Mesendoderm (in vitro differentiated cells): ENCODE measurements around the gene ABO.
A peak's percentile ranks its signal among the peaks of the same experiment; 100 is the strongest.

Source experiments
- DNase-seq: peaks from one replicate; pipeline ENCODE4 v3.0.0; 2013
- H2AK5ac ChIP-seq: 2 replicates; pipeline ENCODE4 v1.6.1; 2013; ENCODE audit warnings: low read length, inconsistent platforms
- H2BK120ac ChIP-seq: 2 replicates; pipeline ENCODE4 v1.6.1; 2013; ENCODE audit warnings: low read depth, mild to moderate bottlenecking, low read length, moderate library complexity, mixed read lengths
- H2BK15ac ChIP-seq: replicated peaks from 2 replicates; pipeline ENCODE4 v1.6.1; 2013; ENCODE audit warnings: low read depth, mild to moderate bottlenecking, moderate library complexity
- H2BK5ac ChIP-seq: 2 replicates; pipeline ENCODE4 v1.6.1; 2013; ENCODE audit warnings: low read length, inconsistent platforms
- H3K18ac ChIP-seq: 2 replicates; pipeline ENCODE4 v1.6.1; 2013; ENCODE audit warnings: mild to moderate bottlenecking, low read length, mixed read lengths
- H3K23ac ChIP-seq: one replicate; pipeline ENCODE4 v1.6.1; 2013; ENCODE audit warnings: low read length
- H3K27ac ChIP-seq: 2 replicates; pipeline ENCODE4 v1.5.1; 2013; ENCODE audit warnings: low read depth, mild to moderate bottlenecking, inconsistent platforms, low read length, moderate library complexity
- H3K27me3 ChIP-seq: 2 replicates; pipeline ENCODE4 v1.6.1; 2013; ENCODE audit warnings: low read length, control low read depth, mild to moderate bottlenecking, inconsistent platforms; ENCODE audit not compliant: insufficient read depth, poor library complexity
- H3K36me3 ChIP-seq: 2 replicates; pipeline ENCODE4 v1.6.1; 2013; ENCODE audit warnings: low read length, inconsistent platforms; ENCODE audit not compliant: control insufficient read depth, insufficient read depth
- H3K4ac ChIP-seq: one replicate; pipeline ENCODE4 v1.6.1; 2013; ENCODE audit warnings: low read depth, mild to moderate bottlenecking, low read length, moderate library complexity
- H3K4me1 ChIP-seq: 2 replicates; pipeline ENCODE4 v1.6.1; 2013; ENCODE audit warnings: low read depth, low read length, inconsistent platforms; ENCODE audit not compliant: control insufficient read depth
- H3K4me2 ChIP-seq: 2 replicates; pipeline ENCODE4 v1.6.1; 2013; ENCODE audit warnings: low read length
- H3K4me3 ChIP-seq: 2 replicates; pipeline ENCODE4 v1.5.1; 2013; ENCODE audit warnings: mild to moderate bottlenecking, low read length
- H3K56ac ChIP-seq: one replicate; pipeline ENCODE4 v1.6.1; 2013; ENCODE audit warnings: low read length
- H3K79me1 ChIP-seq: 2 replicates; pipeline ENCODE4 v1.6.1; 2013; ENCODE audit warnings: low read length, inconsistent platforms
- H3K79me2 ChIP-seq: 2 replicates; pipeline ENCODE4 v1.6.1; 2013; ENCODE audit warnings: mild to moderate bottlenecking, low read length; ENCODE audit not compliant: control insufficient read depth, insufficient read depth
- H3K9ac ChIP-seq: 2 replicates; pipeline ENCODE4 v1.6.1; 2013; ENCODE audit warnings: low read length, inconsistent platforms
- H4K5ac ChIP-seq: one replicate; pipeline ENCODE4 v1.6.1; 2013; ENCODE audit warnings: low read length
- H4K8ac ChIP-seq: one replicate; pipeline ENCODE4 v1.6.1; 2013; ENCODE audit warnings: low read depth, mild to moderate bottlenecking, control low read depth, low read length, moderate library complexity
- WGBS: extraction: QIAGEN DNeasy Blood & Tissue Kit; methylation state at CpG from one replicate; pipeline ENCODE4 v1.1.7; 2013; ENCODE audit warnings: low lambda C conversion rate, missing lambda C conversion rate; ENCODE audit not compliant: insufficient coverage; ENCODE audit errors: extremely low coverage; 5-methylcytosine and 5-hydroxymethylcytosine counted together

ABO gene

DNA sequence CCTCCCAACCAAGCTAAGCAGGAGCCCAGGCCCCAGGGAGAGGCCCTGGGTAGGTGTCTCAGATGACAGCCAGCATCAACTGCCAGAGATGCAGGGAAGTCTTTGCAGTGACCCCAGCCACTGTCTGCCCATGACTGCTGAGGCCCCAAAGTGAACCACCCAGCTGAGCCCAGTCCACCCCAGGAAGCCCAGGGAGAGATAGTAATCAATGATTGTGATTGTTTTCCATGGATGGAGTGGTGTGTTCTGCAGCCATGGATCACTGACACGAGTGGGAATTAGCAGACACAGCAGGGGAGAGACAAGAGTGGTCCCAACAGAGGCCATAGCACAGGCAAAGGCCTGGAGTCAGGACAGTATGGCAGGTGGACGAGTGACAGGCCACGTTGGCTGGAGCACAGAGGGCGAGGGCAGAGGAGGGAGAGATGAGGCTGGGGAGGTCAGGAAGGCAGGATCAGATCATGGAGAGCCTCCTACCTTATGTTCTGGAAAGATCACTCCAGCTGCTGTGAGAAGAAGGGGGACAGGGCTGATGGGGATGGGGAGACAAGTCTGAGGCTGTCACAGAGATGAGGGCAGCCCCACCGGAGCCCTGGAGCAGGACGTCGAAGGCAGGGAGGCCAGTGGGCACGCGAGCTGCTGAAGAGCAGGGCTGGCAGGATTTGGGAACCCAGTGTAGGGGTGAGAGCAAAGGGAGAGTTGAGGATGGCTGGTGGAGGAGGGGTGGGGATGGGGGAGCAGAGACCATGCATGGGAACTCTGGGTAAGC lies 14.5 kb downstream of the ABO start:
- Histone ChIP-seq H3K9ac (no peak overlapping the region), H3K4ac (no peak overlapping the region), H3K36me3 (no peaks in the 10 kb centered on the region), H3K56ac (no peak overlapping the region), H4K8ac (no peak overlapping the region), H3K27me3 (no peaks in the 10 kb centered on the region), H3K4me1 (peaks cover 2% of the 10 kb centered on the region), H3K4me2 (no peak overlapping the region), H4K5ac (no peak overlapping the region), H2BK5ac (no peak overlapping the region), H2BK15ac (no peak overlapping the region), H3K23ac (no peak overlapping the region), H3K18ac (no peak overlapping the region), H2BK120ac (no peak overlapping the region), H3K79me1 (no peaks in the 10 kb centered on the region), H3K4me3 (no peak overlapping the region), H3K27ac (no peak overlapping the region), H2AK5ac (no peak overlapping the region), H3K79me2 (no peaks in the 10 kb centered on the region)
- WGBS, result no CpG with 5 or more reads among the region's 9 CpGs
- DNase-seq, result no peak

DNA sequence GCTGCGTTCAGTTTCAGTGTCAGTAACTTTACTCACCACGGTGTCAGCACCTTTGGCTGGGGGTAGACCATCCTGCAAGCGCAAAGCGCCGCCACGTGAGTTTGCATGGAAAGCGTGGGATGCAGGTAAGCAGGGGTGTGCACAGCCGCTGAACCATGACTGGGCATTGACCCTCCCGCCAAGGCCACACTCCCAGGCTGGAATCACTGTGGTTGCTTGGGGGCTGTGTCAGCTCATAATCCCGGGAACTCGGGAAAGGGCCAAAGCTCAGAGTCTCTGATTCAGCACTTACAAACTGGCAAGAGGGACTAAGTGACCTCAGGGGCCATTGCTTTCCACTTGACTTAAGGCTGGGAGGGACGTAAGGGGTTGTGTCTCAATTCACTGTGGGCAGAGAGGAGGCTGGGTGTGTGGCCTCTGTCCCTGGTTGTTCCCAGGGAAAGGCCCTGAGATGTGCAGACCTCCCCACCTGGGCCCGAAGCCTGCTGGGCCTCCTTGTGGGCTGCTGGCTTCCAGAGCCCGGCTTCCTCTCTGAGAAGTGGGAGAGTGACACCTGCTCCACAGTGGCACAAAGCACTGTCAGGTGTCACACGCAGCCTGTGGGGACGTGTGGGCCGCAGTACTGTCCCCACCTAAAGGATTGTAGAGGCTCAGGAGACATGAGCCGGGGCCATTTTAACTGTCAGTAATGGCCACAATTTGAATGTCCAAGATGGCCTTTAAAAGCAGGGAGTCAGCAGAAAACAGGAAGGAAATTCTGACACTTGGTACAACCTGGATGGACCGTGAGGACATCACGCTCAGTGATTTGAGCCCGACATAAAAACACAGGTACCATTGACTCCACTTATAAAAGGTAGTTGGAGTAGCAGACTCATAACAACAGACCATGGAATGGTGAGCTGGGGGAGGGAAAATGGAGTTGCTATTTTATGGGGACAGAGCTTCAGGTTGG lies 16.7 kb downstream of the ABO start:
- H4K5ac ChIP-seq, result no peak overlapping the region

DNA sequence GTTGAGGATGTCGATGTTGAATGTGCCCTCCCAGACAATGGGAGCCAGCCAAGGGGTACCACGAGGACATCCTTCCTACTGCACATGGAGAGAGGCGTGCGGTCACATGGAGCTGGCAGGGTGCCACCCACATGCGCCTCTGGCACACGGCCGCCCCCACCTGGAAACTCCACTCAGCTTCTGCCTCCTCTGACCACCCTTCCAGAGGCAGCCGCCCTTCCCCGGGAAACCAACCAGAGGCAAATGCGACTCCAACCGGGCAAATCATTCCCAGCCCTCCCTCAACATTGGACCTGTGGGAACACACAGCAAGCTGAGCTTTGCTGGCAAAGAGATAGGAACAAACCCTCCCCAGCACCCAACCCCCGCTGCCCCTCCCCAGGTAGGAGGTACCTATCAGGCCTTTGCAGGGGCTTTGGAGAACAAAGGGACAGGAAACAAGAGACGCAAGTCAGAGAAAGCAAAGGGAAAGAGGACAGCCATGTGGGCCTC lies 17.5 kb downstream of the ABO start:
- no peak overlapping the region for H2BK5ac ChIP-seq
- no CpG with 5 or more reads among the region's 13 CpGs for WGBS
- no peaks in the 10 kb centered on the region for H3K79me2 ChIP-seq
- H4K8ac ChIP-seq, result no peak overlapping the region
- peaks cover 2% of the 10 kb centered on the region for H3K4me1 ChIP-seq
- no peak overlapping the region for H4K5ac ChIP-seq
- no peak overlapping the region for H2BK120ac ChIP-seq
- no peaks in the 10 kb centered on the region for H3K79me1 ChIP-seq
- H3K4ac ChIP-seq, result no peak overlapping the region
- H3K56ac ChIP-seq, result no peak overlapping the region
- H3K18ac ChIP-seq, result no peak overlapping the region
- H3K27me3 ChIP-seq, result no peaks in the 10 kb centered on the region
- no peak overlapping the region for H3K4me3 ChIP-seq
- H3K23ac ChIP-seq, result no peak overlapping the region
- H2BK15ac ChIP-seq, result no peak overlapping the region
- H2AK5ac ChIP-seq, result no peak overlapping the region
- H3K36me3 ChIP-seq, result no peaks in the 10 kb centered on the region
- no peak overlapping the region for H3K9ac ChIP-seq
- DNase-seq, result peak; percentile 33
- H3K27ac ChIP-seq, result no peak overlapping the region
- H3K4me2 ChIP-seq, result no peak overlapping the region

More for the DNA sequence above, 16.7 kb downstream of the ABO start:
- H3K36me3 ChIP-seq, result no peaks in the 10 kb centered on the region
- H3K27me3 ChIP-seq, result no peaks in the 10 kb centered on the region
- no peak overlapping the region for H2BK5ac ChIP-seq
- H3K27ac ChIP-seq, result no peak overlapping the region
- H2AK5ac ChIP-seq, result no peak overlapping the region
- no peak overlapping the region for H3K23ac ChIP-seq
- H3K4me3 ChIP-seq, result no peak overlapping the region
- no peak overlapping the region for H4K8ac ChIP-seq
- H3K4me1 ChIP-seq, result peaks cover 2% of the 10 kb centered on the region
- DNase-seq, result no peak
- no peaks in the 10 kb centered on the region for H3K79me2 ChIP-seq
- H3K9ac ChIP-seq, result no peak overlapping the region
- no peak overlapping the region for H2BK120ac ChIP-seq
- no peaks in the 10 kb centered on the region for H3K79me1 ChIP-seq
- no peak overlapping the region for H2BK15ac ChIP-seq
- no CpG with 5 or more reads among the region's 21 CpGs for WGBS
- no peak overlapping the region for H3K4me2 ChIP-seq
- no peak overlapping the region for H3K4ac ChIP-seq
- no peak overlapping the region for H3K56ac ChIP-seq
- H3K18ac ChIP-seq, result no peak overlapping the region

DNA sequence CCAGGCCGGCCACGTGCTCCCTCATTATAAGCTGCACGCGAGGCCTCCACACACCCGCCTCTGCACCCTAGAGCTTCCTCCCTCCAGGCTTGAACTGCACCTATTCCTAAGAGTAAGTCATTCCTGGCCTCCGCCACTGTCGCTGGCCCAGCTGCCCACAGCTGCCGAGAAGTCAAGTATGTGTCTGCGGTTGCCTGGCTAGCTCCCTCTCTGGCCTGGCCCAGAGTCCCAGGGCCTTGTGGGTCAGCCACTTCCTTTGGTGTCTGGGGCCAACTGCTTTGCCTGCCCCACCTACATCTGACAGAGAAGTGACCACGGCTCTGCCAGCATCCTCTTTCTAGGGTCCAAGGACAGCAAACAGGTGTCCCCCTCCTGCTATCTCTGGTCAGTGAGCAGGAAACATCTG lies 18.3 kb downstream of the ABO start:
- H3K79me2 ChIP-seq, result no peaks in the 10 kb centered on the region
- no peak overlapping the region for H3K23ac ChIP-seq
- no peak overlapping the region for H2BK120ac ChIP-seq
- no peaks in the 10 kb centered on the region for H3K79me1 ChIP-seq
- H3K4me1 ChIP-seq, result peaks cover 2% of the 10 kb centered on the region
- H3K18ac ChIP-seq, result no peak overlapping the region
- no peak overlapping the region for H3K4me3 ChIP-seq
- H3K9ac ChIP-seq, result no peak overlapping the region
- no peak overlapping the region for H2BK15ac ChIP-seq
- H3K4ac ChIP-seq, result no peak overlapping the region
- H3K36me3 ChIP-seq, result no peaks in the 10 kb centered on the region
- H4K5ac ChIP-seq, result no peak overlapping the region
- H2BK5ac ChIP-seq, result no peak overlapping the region
- no peak for DNase-seq
- H3K27ac ChIP-seq, result no peak overlapping the region
- no peak overlapping the region for H3K56ac ChIP-seq
- H4K8ac ChIP-seq, result no peak overlapping the region
- WGBS, result no CpG with 5 or more reads among the region's 10 CpGs
- H3K27me3 ChIP-seq, result no peaks in the 10 kb centered on the region
- no peak overlapping the region for H3K4me2 ChIP-seq
- H2AK5ac ChIP-seq, result no peak overlapping the region

DNA sequence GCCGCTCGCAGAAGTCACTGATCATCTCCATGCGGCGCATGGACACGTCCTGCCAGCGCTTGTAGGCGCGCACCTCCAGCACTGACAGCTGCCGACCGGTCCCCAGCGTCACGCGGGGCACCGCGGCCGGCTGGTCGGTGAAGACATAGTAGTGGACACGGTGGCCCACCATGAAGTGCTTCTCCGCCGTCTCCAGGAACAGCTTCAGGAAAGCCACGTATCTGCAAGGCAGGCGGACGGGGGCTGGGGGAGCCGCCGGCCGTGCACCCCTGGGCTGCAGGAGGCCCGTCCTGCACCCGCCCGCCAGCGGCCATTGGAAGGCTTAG lies 18.9 kb downstream of the ABO start:
- Histone ChIP-seq H3K36me3 (no peaks in the 10 kb centered on the region), H4K8ac (no peak overlapping the region), H3K4me3 (no peak overlapping the region), H3K4me2 (no peak overlapping the region), H4K5ac (no peak overlapping the region), H3K27ac (no peak overlapping the region), H2BK120ac (no peak overlapping the region), H3K27me3 (no peaks in the 10 kb centered on the region), H3K18ac (no peak overlapping the region), H3K79me1 (no peaks in the 10 kb centered on the region), H2BK5ac (no peak overlapping the region), H3K4ac (no peak overlapping the region), H3K4me1 (peaks cover 2% of the 10 kb centered on the region), H2BK15ac (no peak overlapping the region), H3K56ac (no peak overlapping the region), H2AK5ac (no peak overlapping the region), H3K9ac (no peak overlapping the region), H3K79me2 (no peaks in the 10 kb centered on the region), H3K23ac (no peak overlapping the region)
- DNase-seq, result no peak
- no CpG with 5 or more reads among the region's 30 CpGs for WGBS
